IMR-90 (cell line): ENCODE measurements around the gene ADM.

Experiments
- CTCF ChIP-seq: conservative IDR thresholded peaks from 2 replicates; pipeline ENCODE4 v1.5.1; 2012; ENCODE audit warnings: mild to moderate bottlenecking, low read depth, low read length, improper control_type of control experiment
- MXI1 ChIP-seq: IDR thresholded peaks from 2 replicates; pipeline ENCODE4 v1.6.1; 2012; ENCODE audit warnings: low read depth, mild to moderate bottlenecking, low read length, moderate library complexity, borderline replicate concordance
- POLR2A ChIP-seq: IDR thresholded peaks from 2 replicates; pipeline ENCODE4 v1.6.1; 2012; ENCODE audit warnings: mild to moderate bottlenecking, low read depth, low read length
- RAD21 ChIP-seq: IDR thresholded peaks from 2 replicates; pipeline ENCODE4 v1.6.1; 2012; ENCODE audit warnings: low read length, improper control_type of control experiment

GRCh38 chr11:10255388-10256125 lies 49.3 kb upstream of the ADM start:
- TF ChIP-seq CTCF (no peak), POLR2A (no peak), MXI1 (no peak), RAD21 (no peak)
